ENCODE measurements around the gene IZUMO2.
"Not testable (repeated sequence)": the region's sequence is repeated elsewhere in the genome, so short reads cannot be mapped to it uniquely, and the experiment has no call there.

Gene IZUMO2

GRCh38 chr19:50134777-50135719, 28.0 kb downstream of the IZUMO2 start:
- not testable (repeated sequence) for DNase-seq

GRCh38 chr19:50133518-50134492, 29.3 kb downstream of the IZUMO2 start:
- DNase-seq, result not testable (repeated sequence)

- DNase-seq, result not testable (repeated sequence)
Observed at GRCh38 chr19:50104012-50104411, 59.1 kb downstream of the IZUMO2 start.

GRCh38 chr19:50103405-50103804, 59.7 kb downstream of the IZUMO2 start:
- DNase-seq, result not testable (repeated sequence)
